T-helper 22 cell (primary cell): Measurements from ENCODE around the gene GALK2.
"Not testable (repeated sequence)": the region's sequence is repeated elsewhere in the genome, so short reads cannot be mapped to it uniquely, and the experiment has no call there.

ENCODE experiments used
- DNase-seq: peaks from one replicate; pipeline ENCODE4 v3.0.0-alpha.2; 2020; ENCODE audit warnings: low read depth

The GALK2 gene

GRCh38 chr15:49223536-49224274 is 53.7 kb downstream of the GALK2 start:
- no peak for DNase-seq

- DNase-seq: no peak
Observed at GRCh38 chr15:49225572-49226281, 55.7 kb downstream of the GALK2 start.

GRCh38 chr15:49227602-49228001 is 57.6 kb downstream of the GALK2 start:
- no peak for DNase-seq

GRCh38 chr15:49229922-49230321 is 59.9 kb downstream of the GALK2 start:
- no peak for DNase-seq

GRCh38 chr15:49232236-49232806 is 62.3 kb downstream of the GALK2 start:
- DNase-seq: no peak

- no peak for DNase-seq
Observed at GRCh38 chr15:49235446-49236124, 65.5 kb downstream of the GALK2 start.

- DNase-seq: no peak
Observed at GRCh38 chr15:49236869-49237268, 66.8 kb downstream of the GALK2 start.

GRCh38 chr15:49238342-49238741 is 68.3 kb downstream of the GALK2 start:
- no peak for DNase-seq

GRCh38 chr15:49239105-49239504 is 69.1 kb downstream of the GALK2 start:
- no peak for DNase-seq

- no peak for DNase-seq
Observed at GRCh38 chr15:49242820-49243219, 72.8 kb downstream of the GALK2 start.

- no peak for DNase-seq
Observed at GRCh38 chr15:49247556-49248110, 77.6 kb downstream of the GALK2 start.

GRCh38 chr15:49248291-49248690 is 78.2 kb downstream of the GALK2 start:
- no peak for DNase-seq

GRCh38 chr15:49255966-49256759 is 86.1 kb downstream of the GALK2 start:
- DNase-seq: no peak

- not testable (repeated sequence) for DNase-seq
Observed at GRCh38 chr15:49265117-49265516, 95.1 kb downstream of the GALK2 start.

- DNase-seq: no peak
Observed at GRCh38 chr15:49265911-49266310, 95.9 kb downstream of the GALK2 start.

- DNase-seq: no peak
Observed at GRCh38 chr15:49270541-49271421, 100.7 kb downstream of the GALK2 start.

GRCh38 chr15:49273734-49274318 is 103.8 kb downstream of the GALK2 start:
- DNase-seq: no peak

- no peak for DNase-seq
Observed at GRCh38 chr15:49278751-49279150, 108.7 kb downstream of the GALK2 start.

GRCh38 chr15:49279521-49280456 is 109.7 kb downstream of the GALK2 start:
- DNase-seq: no peak
